Neural progenitor cell (in vitro differentiated cells): Measurements from ENCODE around the gene WDR62.

Experiments used
- CTCF ChIP-seq: fragments of 200-600 bp; sonication (generic); IDR thresholded peaks from 2 replicates; pipeline ENCODE4 v1.5.1; 2017; ENCODE audit warnings: antibody characterized with exemption, mild to moderate bottlenecking
- EZH2 ChIP-seq: fragments of 200-600 bp; sonication (generic); IDR thresholded peaks from 2 replicates; pipeline ENCODE4 v1.6.1; 2017; ENCODE audit warnings: antibody characterized with exemption, mild to moderate bottlenecking, moderate library complexity

- no peak for TF ChIP-seq CTCF
- TF ChIP-seq EZH2, result no peak
These were observed 6.7 kb downstream of the WDR62 start for GRCh38 chr19:36061367-36061766.
